Esophagus squamous epithelium (tissue), 5 donors: ENCODE data around the gene CHST1. TPM values are rescaled to one million over a fixed set of nuclear protein-coding genes. Genes with fewer than 3 reads are reported as not detected.

Experiments used
- DNase-seq: peaks from one replicate; lab custom pipeline; 2025; lab: John Stamatoyannopoulos, UW
- H3K27ac ChIP-seq, 4 donors: fragments of 200-600 bp; sonication (generic); one replicate each; pipeline ENCODE4 v1.5.1; 2016 to 2019; ENCODE audit warnings: mild to moderate bottlenecking in 1 of 4
- H3K27me3 ChIP-seq, 4 donors: fragments of 200-600 bp; sonication (generic); 1 replicate in 3 of 4; 2 replicates in 1 of 4; pipeline versions ENCODE4 v1.5.1 to v1.6.0; 2017 to 2021; ENCODE audit warnings: antibody characterized with exemption in 1 of 4
- H3K36me3 ChIP-seq, 3 donors: fragments of 200-600 bp; sonication (generic); one replicate each; pipeline ENCODE4 v1.5.1; 2016 to 2019
- H3K4me1 ChIP-seq, 3 donors: fragments of 200-600 bp; sonication (generic); one replicate each; pipeline ENCODE4 v1.5.1; 2017 to 2019
- H3K4me3 ChIP-seq, 4 donors: fragments of 200-600 bp; sonication (generic); 1 replicate in 3 of 4; 2 replicates in 1 of 4; pipeline ENCODE4 v1.5.1; 2016 to 2019; ENCODE audit warnings: mild to moderate bottlenecking in 2 of 4, moderate library complexity in 1 of 4
- H3K9me3 ChIP-seq, 3 donors: fragments of 200-600 bp; sonication (generic); one replicate each; pipeline ENCODE4 v1.5.1; 2016 to 2019
- CTCF ChIP-seq, 6 experiments: fragments of 450-650 bp in 4 of 6; fragments of 200-600 bp in 2 of 6; sonication (generic) in 2 of 6; IDR thresholded peaks; one replicate each; pipeline ENCODE4 v1.5.1; 2016 to 2019; ENCODE audit warnings: antibody characterized with exemption in 6 of 6, mild to moderate bottlenecking in 4 of 6, moderate library complexity in 4 of 6
- POLR2A ChIP-seq, 4 donors: fragments of 450-650 bp; IDR thresholded peaks; one replicate each; pipeline ENCODE4 v1.6.1; 2017; ENCODE audit warnings: antibody characterized with exemption in 4 of 4, mild to moderate bottlenecking in 4 of 4, moderate library complexity in 3 of 4
- WGBS, 2 donors: methylation state at CpG; one replicate each; pipeline ENCODE4 v1.1.5; 2018; 5-methylcytosine and 5-hydroxymethylcytosine counted together
- intact Hi-C: fragments of 100-400 bp; cut with DNase I; formaldehyde crosslinking; loops from one replicate; pipeline ENCODE4 v1.15.0; 2022
- total RNA-seq, 4 donors: library from RNA; depleted of rRNA; stranded (reverse); fragments of >200 nt; gene quantifications; one replicate each; pipeline ENCODE4 v1.1.0, GENCODE V29; 2016
- donor health status: DM: yes; HTN: yes; CAD: no.

CHST1 gene
- total RNA-seq, 4 donors from 2014 or later: 0.27 to 2.7 (median 0.70) TPM

DNA sequence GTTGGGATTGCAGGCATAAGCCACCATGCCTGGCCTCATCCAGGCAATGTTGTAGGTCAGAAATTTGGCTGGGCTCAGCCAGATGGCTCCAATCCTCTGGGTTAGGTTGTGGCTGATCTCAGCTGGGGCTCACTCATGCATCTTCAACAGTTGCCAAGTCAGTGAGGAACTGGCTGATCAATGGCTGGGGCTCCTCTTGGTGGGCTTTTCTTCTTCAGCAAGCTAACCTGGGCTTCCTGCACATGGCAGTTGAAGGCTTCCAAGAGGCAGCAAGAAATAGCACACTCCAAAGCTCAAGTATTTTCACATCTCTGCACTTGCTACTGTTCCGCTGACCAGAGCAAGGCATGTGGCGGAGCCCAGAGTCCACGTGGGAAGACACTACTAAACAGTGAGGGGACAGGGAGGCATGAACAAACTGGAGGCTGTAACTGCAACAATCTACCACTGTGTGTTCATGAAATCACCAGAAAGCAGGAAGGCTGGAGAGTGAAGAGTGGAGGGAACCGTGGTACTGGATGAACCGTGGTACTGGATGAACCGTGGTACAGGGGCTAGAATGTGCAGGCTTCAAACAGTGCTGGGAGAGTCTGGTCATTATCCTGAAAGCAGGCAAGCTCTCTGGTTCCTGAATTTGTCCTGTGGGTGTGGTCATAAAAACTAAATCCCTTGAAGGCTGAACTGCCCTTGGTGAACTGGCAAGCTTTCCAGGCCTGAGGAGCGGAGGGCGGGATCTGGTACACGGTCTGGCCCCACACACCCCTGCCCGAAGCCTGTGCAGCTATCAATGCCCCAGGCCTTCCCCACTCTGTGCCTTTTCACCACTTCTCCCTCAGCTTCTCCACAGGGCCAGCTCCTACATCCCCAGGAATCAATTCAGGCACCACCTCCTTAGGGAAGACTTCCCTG, 20.2 kb downstream of the CHST1 start:
- DNase-seq: no peak
- intact Hi-C loops: no loop called here
- Histone ChIP-seq H3K9me3 (no peaks in the 10 kb centered on the region), H3K4me3 (no peak overlapping the region), H3K36me3 (no peaks in the 10 kb centered on the region), H3K27me3 (peaks cover 0 to 37% (median 0%) of the 10 kb centered on the region in 4 donors), H3K27ac (no peak overlapping the region), H3K4me1 (no peaks in the 10 kb centered on the region)
- 77 to 90% methylated on average over 6 to 7 of the region's 10 CpGs for whole genome bisulfite sequencing, 2 donors
- TF ChIP-seq POLR2A (IDR thresholded peaks at IDR 0.05) (no peak), CTCF (IDR thresholded peaks at IDR 0.05) (no peak)

GRCh38 chr11:45643598-45644260, 21.7 kb downstream of the CHST1 start:
- H3K36me3 ChIP-seq: no peaks in the 10 kb centered on the region
- peaks cover 0 to 23% (median 0%) of the 10 kb centered on the region in 4 donors for H3K27me3 ChIP-seq
- H3K9me3 ChIP-seq: no peaks in the 10 kb centered on the region
- TF ChIP-seq CTCF (IDR thresholded peaks at IDR 0.05) (no peak), POLR2A (IDR thresholded peaks at IDR 0.05) (no peak)
- no peak overlapping the region for H3K27ac ChIP-seq
- 33 to 34% methylated on average over 7 of the region's 7 CpGs for whole genome bisulfite sequencing, 2 donors
- no peak for DNase-seq
- intact Hi-C loops: no loop called here
- H3K4me1 ChIP-seq: no peaks in the 10 kb centered on the region
- H3K4me3 ChIP-seq: no peak overlapping the region

DNA sequence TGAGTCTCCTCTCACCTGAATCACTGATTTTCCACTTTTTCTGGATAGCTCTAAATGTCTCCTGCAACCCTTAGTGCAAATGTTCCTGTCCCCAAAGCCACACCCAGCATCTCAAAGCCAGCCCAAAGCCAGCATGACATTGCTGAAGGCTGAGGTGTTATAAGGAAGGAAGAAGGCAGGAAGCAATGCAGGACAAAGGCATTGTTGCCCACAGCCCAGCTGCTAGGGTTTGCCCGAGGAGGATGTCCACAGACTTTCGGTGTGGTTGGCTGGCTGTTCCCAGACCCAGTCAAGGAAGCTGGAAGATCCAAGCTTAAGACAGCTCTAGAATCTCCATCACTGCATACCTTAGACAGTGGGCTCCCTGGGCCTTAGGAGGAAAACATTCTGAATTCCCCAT, 23.5 kb downstream of the CHST1 start:
- 44 to 83% methylated on average over 2 of the region's 2 CpGs for whole genome bisulfite sequencing, 2 donors
- no peak for DNase-seq

GRCh38 chr11:45638051-45638450, 27.4 kb downstream of the CHST1 start:
- intact Hi-C loops: no loop called here
- 66 to 81% methylated on average over 2 of the region's 2 CpGs for WGBS, 2 donors
- TF ChIP-seq CTCF (IDR thresholded peaks at IDR 0.05) (no peak), POLR2A (IDR thresholded peaks at IDR 0.05) (no peak)
- Histone ChIP-seq H3K27ac (no peak overlapping the region), H3K36me3 (no peaks in the 10 kb centered on the region), H3K4me1 (no peaks in the 10 kb centered on the region), H3K4me3 (no peak overlapping the region), H3K27me3 (peaks cover 0 to 20% (median 0%) of the 10 kb centered on the region in 4 donors), H3K9me3 (no peaks in the 10 kb centered on the region)
- DNase-seq: no peak

More for the DNA sequence above, 23.5 kb downstream of the CHST1 start:
- TF ChIP-seq POLR2A (IDR thresholded peaks at IDR 0.05) (no peak), CTCF (IDR thresholded peaks at IDR 0.05) (no peak)
- H3K4me3 ChIP-seq: no peak overlapping the region
- H3K9me3 ChIP-seq: no peaks in the 10 kb centered on the region
- H3K36me3 ChIP-seq: no peaks in the 10 kb centered on the region
- H3K27ac ChIP-seq: no peak overlapping the region
- intact Hi-C loops: no loop called here
- peaks cover 0 to 20% (median 0%) of the 10 kb centered on the region in 4 donors for H3K27me3 ChIP-seq
- no peaks in the 10 kb centered on the region for H3K4me1 ChIP-seq

GRCh38 chr11:45635907-45636306, 29.5 kb downstream of the CHST1 start:
- intact Hi-C loops: no loop called here
- Histone ChIP-seq H3K9me3 (no peaks in the 10 kb centered on the region), H3K4me3 (no peak overlapping the region), H3K36me3 (no peaks in the 10 kb centered on the region), H3K4me1 (no peaks in the 10 kb centered on the region), H3K27ac (no peak overlapping the region), H3K27me3 (peaks cover 0 to 15% (median 0%) of the 10 kb centered on the region in 4 donors)
- DNase-seq: no peak
- WGBS, 2 donors: 100% methylated on average over 1 of the region's 1 CpG; no CpG with 5 or more reads in 1 of the 2 donors
- TF ChIP-seq CTCF (IDR thresholded peaks at IDR 0.05) (no peak), POLR2A (IDR thresholded peaks at IDR 0.05) (no peak)
